IPS-18c (cell line): ENCODE results near the gene CDK13.

Experiments
- H3K4me3 ChIP-seq: 2 replicates; pipeline ENCODE4 v1.7.0; 2013; ENCODE audit warnings: low read depth, mild to moderate bottlenecking, low read length, moderate library complexity; ENCODE audit not compliant: insufficient read depth
- H3K9me3 ChIP-seq: one replicate; pipeline ENCODE4 v1.6.1; 2013; ENCODE audit warnings: mild to moderate bottlenecking, low read length, moderate library complexity; ENCODE audit not compliant: control insufficient read depth, insufficient read depth

Gene CDK13

GRCh38 chr7:39979406-39980073 is 29.5 kb downstream of the CDK13 start:
- H3K4me3 ChIP-seq = no peak overlapping the region
- H3K9me3 ChIP-seq = no peaks in the 10 kb centered on the region

- no peaks in the 10 kb centered on the region for H3K9me3 ChIP-seq
- no peak overlapping the region for H3K4me3 ChIP-seq
Observed at GRCh38 chr7:39985398-39985918, 35.4 kb downstream of the CDK13 start.

- Histone ChIP-seq H3K4me3 (no peak overlapping the region), H3K9me3 (no peaks in the 10 kb centered on the region)
Observed at GRCh38 chr7:39987641-39988347, 37.7 kb downstream of the CDK13 start.

GRCh38 chr7:40000734-40001315 is 50.8 kb downstream of the CDK13 start:
- H3K9me3 ChIP-seq = no peaks in the 10 kb centered on the region

GRCh38 chr7:40001649-40002048 is 51.6 kb downstream of the CDK13 start:
- H3K4me3 ChIP-seq = no peak overlapping the region
- no peaks in the 10 kb centered on the region for H3K9me3 ChIP-seq

More at GRCh38 chr7:40000734-40001315, 50.8 kb downstream of the CDK13 start:
- no peak overlapping the region for H3K4me3 ChIP-seq

GRCh38 chr7:40003597-40003996 is 53.5 kb downstream of the CDK13 start:
- no peak overlapping the region for H3K4me3 ChIP-seq
- no peaks in the 10 kb centered on the region for H3K9me3 ChIP-seq

- Histone ChIP-seq H3K9me3 (no peaks in the 10 kb centered on the region), H3K4me3 (no peak overlapping the region)
Observed at GRCh38 chr7:40008223-40008815, 58.3 kb downstream of the CDK13 start.

- Histone ChIP-seq H3K4me3 (no peak overlapping the region), H3K9me3 (no peaks in the 10 kb centered on the region)
Observed at GRCh38 chr7:40009301-40009700, 59.2 kb downstream of the CDK13 start.

GRCh38 chr7:40014376-40014775 is 64.3 kb downstream of the CDK13 start:
- Histone ChIP-seq H3K9me3 (no peaks in the 10 kb centered on the region), H3K4me3 (no peak overlapping the region)

- H3K9me3 ChIP-seq = no peaks in the 10 kb centered on the region
- no peak overlapping the region for H3K4me3 ChIP-seq
Observed at GRCh38 chr7:40015790-40016296, 65.8 kb downstream of the CDK13 start.

GRCh38 chr7:40019558-40019957 is 69.5 kb downstream of the CDK13 start:
- no peak overlapping the region for H3K4me3 ChIP-seq
- H3K9me3 ChIP-seq = no peaks in the 10 kb centered on the region

GRCh38 chr7:40024048-40024447 is 74.0 kb downstream of the CDK13 start:
- Histone ChIP-seq H3K4me3 (no peak overlapping the region), H3K9me3 (no peaks in the 10 kb centered on the region)

GRCh38 chr7:40024841-40025240 is 74.8 kb downstream of the CDK13 start:
- H3K4me3 ChIP-seq = no peak overlapping the region
- H3K9me3 ChIP-seq = no peaks in the 10 kb centered on the region

GRCh38 chr7:40027545-40027944 is 77.5 kb downstream of the CDK13 start:
- no peak overlapping the region for H3K4me3 ChIP-seq
- H3K9me3 ChIP-seq = no peaks in the 10 kb centered on the region

- Histone ChIP-seq H3K9me3 (no peaks in the 10 kb centered on the region), H3K4me3 (no peak overlapping the region)
Observed at GRCh38 chr7:40033826-40034225, 83.8 kb downstream of the CDK13 start.

GRCh38 chr7:40041456-40041855 is 91.4 kb downstream of the CDK13 start:
- no peak overlapping the region for H3K4me3 ChIP-seq

GRCh38 chr7:40043164-40043563 is 93.1 kb downstream of the CDK13 start:
- H3K9me3 ChIP-seq = no peaks in the 10 kb centered on the region
- H3K4me3 ChIP-seq = no peak overlapping the region

More at GRCh38 chr7:40041456-40041855, 91.4 kb downstream of the CDK13 start:
- H3K9me3 ChIP-seq = no peaks in the 10 kb centered on the region
